HEK293 (cell line): ENCODE data around the gene STRA6.
A peak's percentile ranks its signal among the peaks of the same experiment; 100 is the strongest.

Source experiments
- BCL11A ChIP-seq: fragments of 450-650 bp; formaldehyde crosslinking; IDR thresholded peaks from 2 replicates; pipeline ENCODE4 v1.5.1; 2016; ENCODE audit warnings: low read depth, missing biosample characterization, missing genetic modification characterization
- GLIS1 ChIP-seq: fragments of 450-650 bp; formaldehyde crosslinking; IDR thresholded peaks from 2 replicates; pipeline ENCODE4 v1.5.1; 2016; ENCODE audit warnings: missing biosample characterization, missing genetic modification characterization
- KLF8 ChIP-seq: fragments of 450-650 bp; formaldehyde crosslinking; IDR thresholded peaks from 2 replicates; pipeline ENCODE4 v1.5.1; 2016; ENCODE audit warnings: missing biosample characterization, missing genetic modification characterization
- OSR2 ChIP-seq: fragments of 450-650 bp; formaldehyde crosslinking; IDR thresholded peaks from 2 replicates; pipeline ENCODE4 v1.5.1; 2016; ENCODE audit warnings: missing biosample characterization, missing genetic modification characterization
- PATZ1 ChIP-seq: fragments of 450-650 bp; formaldehyde crosslinking; IDR thresholded peaks from 2 replicates; pipeline ENCODE4 v1.5.1; 2016; ENCODE audit warnings: missing biosample characterization, missing genetic modification characterization
- SCRT1 ChIP-seq: fragments of 450-650 bp; formaldehyde crosslinking; IDR thresholded peaks from 2 replicates; pipeline ENCODE4 v1.5.1; 2016; ENCODE audit warnings: missing biosample characterization, missing genetic modification characterization, borderline replicate concordance
- SETDB1 ChIP-seq: IDR thresholded peaks from one replicate; pipeline ENCODE4 v1.6.1; 2017; ENCODE audit warnings: mild to moderate bottlenecking, low read length, moderate library complexity, mixed read lengths; ENCODE audit not compliant: insufficient read length
- ZBTB17 ChIP-seq: fragments of 450-650 bp; formaldehyde crosslinking; IDR thresholded peaks from 2 replicates; pipeline ENCODE4 v1.5.1; 2016; ENCODE audit warnings: missing biosample characterization, missing genetic modification characterization
- ZBTB44 ChIP-seq: fragments of 450-650 bp; IDR thresholded peaks from 2 replicates; pipeline ENCODE4 v1.5.1; 2018; ENCODE audit warnings: missing biosample characterization, mild to moderate bottlenecking, missing genetic modification characterization
- ZBTB48 ChIP-seq: fragments of 450-650 bp; formaldehyde crosslinking; IDR thresholded peaks from 2 replicates; pipeline ENCODE4 v1.5.1; 2016; ENCODE audit warnings: missing biosample characterization, missing genetic modification characterization
- ZFP3 ChIP-seq: fragments of 450-650 bp; formaldehyde crosslinking; IDR thresholded peaks from 2 replicates; pipeline ENCODE4 v1.5.1; 2016; ENCODE audit warnings: low read depth, missing biosample characterization, missing genetic modification characterization
- ZNF19 ChIP-seq: fragments of 450-650 bp; formaldehyde crosslinking; IDR thresholded peaks from 2 replicates; pipeline ENCODE4; 2016; ENCODE audit warnings: missing biosample characterization, missing genetic modification characterization, low read depth
- ZNF214 ChIP-seq: fragments of 450-650 bp; formaldehyde crosslinking; IDR thresholded peaks from 2 replicates; pipeline ENCODE4 v1.5.1; 2017; ENCODE audit warnings: missing biosample characterization, mild to moderate bottlenecking, missing genetic modification characterization, borderline replicate concordance
- ZNF248 ChIP-seq: fragments of 450-650 bp; formaldehyde crosslinking; IDR thresholded peaks from 2 replicates; pipeline ENCODE4 v1.5.1; 2017; ENCODE audit warnings: missing biosample characterization, missing genetic modification characterization
- ZNF280C ChIP-seq: fragments of 450-650 bp; formaldehyde crosslinking; IDR thresholded peaks from 2 replicates; pipeline ENCODE4 v1.5.1; 2016; ENCODE audit warnings: missing biosample characterization, missing genetic modification characterization
- ZNF341 ChIP-seq: fragments of 450-650 bp; formaldehyde crosslinking; IDR thresholded peaks from 2 replicates; pipeline ENCODE4; 2016; ENCODE audit warnings: low read depth, missing biosample characterization, missing genetic modification characterization
- ZNF362 ChIP-seq: fragments of 450-650 bp; formaldehyde crosslinking; IDR thresholded peaks from 2 replicates; pipeline ENCODE4 v1.5.1; 2016; ENCODE audit warnings: missing biosample characterization, missing genetic modification characterization
- ZNF501 ChIP-seq: fragments of 450-650 bp; formaldehyde crosslinking; IDR thresholded peaks from 2 replicates; pipeline ENCODE4 v1.5.1; 2016; ENCODE audit warnings: missing biosample characterization, missing genetic modification characterization
- ZNF558 ChIP-seq: fragments of 450-650 bp; formaldehyde crosslinking; IDR thresholded peaks from 2 replicates; pipeline ENCODE4 v1.5.1; 2016; ENCODE audit warnings: missing biosample characterization, missing genetic modification characterization
- TF ChIP-seq, protein P1 (sequence below): fragments of 450-650 bp; formaldehyde crosslinking; IDR thresholded peaks from 2 replicates; pipeline ENCODE4 v1.5.1; 2016; ENCODE audit warnings: missing biosample characterization, missing genetic modification characterization
- TF ChIP-seq, protein P2 (sequence below): sonication (generic); formaldehyde crosslinking; IDR thresholded peaks from 2 replicates; pipeline ENCODE4 v1.8.1; 2022; ENCODE audit warnings: mild to moderate bottlenecking, moderate library complexity, missing genetic modification reagents

STRA6 gene

DNA sequence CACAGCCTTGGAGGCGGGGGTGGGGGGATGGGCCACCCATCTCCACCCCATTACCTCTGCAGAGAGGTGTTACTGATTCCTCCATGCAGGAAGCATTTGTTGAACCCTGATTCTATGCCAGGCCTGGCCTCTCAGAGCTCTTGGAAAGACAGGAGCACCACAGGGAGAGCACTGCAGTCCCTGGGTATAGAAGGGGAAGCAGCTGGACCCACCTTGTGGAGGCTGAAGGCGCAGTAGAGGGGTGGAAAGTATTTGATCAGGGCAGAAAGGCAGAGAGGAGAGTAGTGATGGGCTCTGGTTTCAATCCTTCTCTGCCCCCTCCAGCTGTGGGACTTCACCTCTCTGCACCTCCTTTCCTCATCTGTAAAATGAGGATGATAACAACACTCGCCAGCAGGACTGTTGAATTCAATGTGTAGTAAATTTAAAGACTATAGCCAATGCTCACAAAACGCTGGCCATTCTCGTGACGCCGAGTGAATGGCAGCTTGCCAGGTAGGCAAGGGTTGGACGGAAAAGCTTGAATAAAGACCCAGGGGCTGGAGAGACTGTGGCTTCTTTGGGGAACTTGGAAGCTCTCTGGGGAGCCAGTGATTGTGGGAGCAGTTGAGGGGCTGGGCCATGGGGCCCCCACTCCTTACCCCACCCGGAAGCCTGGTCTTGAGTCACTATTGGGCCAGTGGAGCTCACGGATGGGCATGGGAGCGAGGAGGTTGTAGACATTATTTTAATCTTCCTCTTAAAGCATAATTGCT, 25.6 kb upstream of the STRA6 start (continued):
- TF ChIP-seq PATZ1 (tag by site-specific recombination) = peak; percentile 89
- TF ChIP-seq, protein P1, sequence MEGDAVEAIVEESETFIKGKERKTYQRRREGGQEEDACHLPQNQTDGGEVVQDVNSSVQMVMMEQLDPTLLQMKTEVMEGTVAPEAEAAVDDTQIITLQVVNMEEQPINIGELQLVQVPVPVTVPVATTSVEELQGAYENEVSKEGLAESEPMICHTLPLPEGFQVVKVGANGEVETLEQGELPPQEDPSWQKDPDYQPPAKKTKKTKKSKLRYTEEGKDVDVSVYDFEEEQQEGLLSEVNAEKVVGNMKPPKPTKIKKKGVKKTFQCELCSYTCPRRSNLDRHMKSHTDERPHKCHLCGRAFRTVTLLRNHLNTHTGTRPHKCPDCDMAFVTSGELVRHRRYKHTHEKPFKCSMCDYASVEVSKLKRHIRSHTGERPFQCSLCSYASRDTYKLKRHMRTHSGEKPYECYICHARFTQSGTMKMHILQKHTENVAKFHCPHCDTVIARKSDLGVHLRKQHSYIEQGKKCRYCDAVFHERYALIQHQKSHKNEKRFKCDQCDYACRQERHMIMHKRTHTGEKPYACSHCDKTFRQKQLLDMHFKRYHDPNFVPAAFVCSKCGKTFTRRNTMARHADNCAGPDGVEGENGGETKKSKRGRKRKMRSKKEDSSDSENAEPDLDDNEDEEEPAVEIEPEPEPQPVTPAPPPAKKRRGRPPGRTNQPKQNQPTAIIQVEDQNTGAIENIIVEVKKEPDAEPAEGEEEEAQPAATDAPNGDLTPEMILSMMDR (tag by site-specific recombination) = 0 out of 2 replicates have a peak, but pooled peaks have one; percentile 7
- 0 out of 2 replicates have a peak, but pooled peaks have one; percentile 13 for TF ChIP-seq ZNF558 (tag by site-specific recombination)
- TF ChIP-seq, protein P2, sequence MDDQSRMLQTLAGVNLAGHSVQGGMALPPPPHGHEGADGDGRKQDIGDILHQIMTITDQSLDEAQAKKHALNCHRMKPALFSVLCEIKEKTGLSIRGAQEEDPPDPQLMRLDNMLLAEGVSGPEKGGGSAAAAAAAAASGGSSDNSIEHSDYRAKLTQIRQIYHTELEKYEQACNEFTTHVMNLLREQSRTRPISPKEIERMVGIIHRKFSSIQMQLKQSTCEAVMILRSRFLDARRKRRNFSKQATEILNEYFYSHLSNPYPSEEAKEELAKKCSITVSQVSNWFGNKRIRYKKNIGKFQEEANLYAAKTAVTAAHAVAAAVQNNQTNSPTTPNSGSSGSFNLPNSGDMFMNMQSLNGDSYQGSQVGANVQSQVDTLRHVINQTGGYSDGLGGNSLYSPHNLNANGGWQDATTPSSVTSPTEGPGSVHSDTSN (CRISPR knock-in tag) = no peak
- TF ChIP-seq ZNF248 (tag by site-specific recombination) = no peak
- TF ChIP-seq ZNF280C (tag by site-specific recombination) = no peak
- TF ChIP-seq ZBTB48 (tag by site-specific recombination) = peak; percentile 81
- TF ChIP-seq OSR2 (tag by site-specific recombination) = peak; percentile 52; the same call in 1 of the 2 replicates
- no peak for TF ChIP-seq ZNF214
- 0 out of 2 replicates have a peak, but pooled peaks have one; percentile 16 for TF ChIP-seq ZNF501 (tag by site-specific recombination)
- 0 out of 2 replicates have a peak, but pooled peaks have one; percentile 16 for TF ChIP-seq SCRT1 (tag by site-specific recombination)
- TF ChIP-seq ZNF341 (tag by site-specific recombination) = no peak; the same call in none of the 2 replicates
- no peak for TF ChIP-seq ZNF362 (tag by site-specific recombination)
- peak; percentile 72 for TF ChIP-seq GLIS1 (tag by site-specific recombination)
- peak; percentile 18; the same call in 1 of the 2 replicates for TF ChIP-seq ZBTB17 (tag by site-specific recombination)
- TF ChIP-seq SETDB1 = no peak
- TF ChIP-seq ZFP3 (tag by site-specific recombination) = no peak
- TF ChIP-seq KLF8 (tag by site-specific recombination) = no peak
- TF ChIP-seq ZBTB44 (tag by site-specific recombination) = no peak
- no peak for TF ChIP-seq BCL11A (tag by site-specific recombination)
- TF ChIP-seq ZNF19 (tag by site-specific recombination) = no peak
- TF ChIP-seq, all 188 proteins: peak for 17
